Measurements from ENCODE around the gene HDAC4.

HDAC4 gene

DNA sequence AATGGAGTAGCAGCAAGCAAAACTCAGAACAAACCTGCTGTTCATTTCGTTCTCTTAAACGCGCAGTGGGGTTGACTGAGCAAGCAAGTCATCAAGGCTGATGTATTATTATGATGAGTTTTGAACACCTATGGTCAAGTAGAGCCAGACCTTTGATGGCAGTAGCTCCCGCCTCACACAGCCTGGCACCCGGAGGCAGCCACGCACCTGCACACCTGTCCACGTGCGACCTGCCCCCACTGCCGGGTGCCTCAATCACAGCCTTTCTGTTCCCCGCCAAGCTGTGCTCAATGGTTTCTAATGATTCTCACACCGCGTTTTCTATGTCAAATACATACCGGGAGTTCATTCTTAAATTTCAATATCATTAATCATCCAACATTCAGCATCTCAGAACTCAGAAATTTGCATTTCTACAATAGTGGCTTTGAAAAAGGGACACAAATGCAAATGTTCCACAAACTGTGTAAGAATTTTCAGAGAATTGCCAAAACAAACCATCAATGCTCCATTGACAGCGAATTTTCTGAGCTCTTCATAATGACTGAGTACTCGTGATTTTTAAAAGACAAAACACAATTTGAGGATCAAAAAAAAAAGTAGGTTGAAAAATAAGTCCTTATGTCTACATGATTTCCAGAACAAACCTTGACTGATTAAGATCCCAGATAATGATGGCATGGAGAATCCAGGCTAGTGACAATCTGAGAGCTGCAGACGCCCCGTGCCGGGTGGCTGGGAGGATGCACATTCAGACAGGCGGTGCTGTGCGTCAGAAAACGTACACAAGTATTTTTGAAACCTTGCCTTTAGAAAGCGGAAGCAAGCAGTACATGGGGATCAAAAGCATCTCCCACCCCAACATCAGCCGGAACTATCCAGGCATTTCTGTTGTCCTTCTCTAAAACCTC lies 56.6 kb downstream of the HDAC4 start:
- no peak for DNase-seq

DNA sequence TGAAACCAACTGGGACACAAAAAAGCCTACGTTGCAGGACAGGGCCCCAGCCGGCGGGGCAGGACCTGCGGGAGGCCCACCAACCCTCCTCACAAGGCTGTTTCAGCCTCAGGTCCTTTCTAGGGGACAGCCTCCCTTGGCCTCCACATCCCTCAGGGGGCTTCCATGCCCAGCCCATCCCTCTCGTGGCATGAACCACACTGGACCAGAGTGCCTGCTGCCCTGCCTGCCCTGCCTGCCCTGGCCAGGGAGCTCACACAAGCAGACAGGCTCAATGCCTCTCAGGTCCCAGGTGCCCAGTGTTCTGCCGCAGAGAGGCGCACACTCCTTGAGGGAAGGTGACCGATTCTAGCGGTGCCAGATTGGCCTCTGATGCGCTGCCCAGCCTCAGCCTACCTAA lies 57.4 kb downstream of the HDAC4 start:
- no peak for DNase-seq

DNA sequence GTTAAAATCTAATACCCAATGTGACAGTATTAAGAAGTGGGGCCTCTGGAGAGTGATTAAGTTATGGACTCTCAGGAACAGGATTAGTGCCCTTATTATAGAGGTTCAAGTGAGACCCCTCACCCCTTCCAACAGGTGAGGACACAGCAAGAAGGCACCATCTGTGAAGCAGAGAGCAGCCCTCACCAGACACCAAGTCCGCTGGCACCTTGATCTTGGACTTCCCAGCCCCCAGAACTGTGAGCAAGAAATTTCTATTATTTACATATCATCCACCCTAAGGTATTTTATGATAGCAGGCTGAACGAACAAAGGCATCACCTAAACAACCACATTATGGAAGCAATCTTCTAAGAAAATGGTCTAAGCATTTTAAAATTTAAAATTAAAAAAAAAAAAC lies 59.0 kb downstream of the HDAC4 start:
- no peak for DNase-seq

GRCh38 chr2:239341146-239341732 lies 59.6 kb downstream of the HDAC4 start:
- DNase-seq: no peak

- peak; percentile 38 for DNase-seq
Observed at GRCh38 chr2:239339726-239340601, 60.9 kb downstream of the HDAC4 start.

- DNase-seq: no peak
Observed at GRCh38 chr2:239339241-239339640, 61.6 kb downstream of the HDAC4 start.

DNA sequence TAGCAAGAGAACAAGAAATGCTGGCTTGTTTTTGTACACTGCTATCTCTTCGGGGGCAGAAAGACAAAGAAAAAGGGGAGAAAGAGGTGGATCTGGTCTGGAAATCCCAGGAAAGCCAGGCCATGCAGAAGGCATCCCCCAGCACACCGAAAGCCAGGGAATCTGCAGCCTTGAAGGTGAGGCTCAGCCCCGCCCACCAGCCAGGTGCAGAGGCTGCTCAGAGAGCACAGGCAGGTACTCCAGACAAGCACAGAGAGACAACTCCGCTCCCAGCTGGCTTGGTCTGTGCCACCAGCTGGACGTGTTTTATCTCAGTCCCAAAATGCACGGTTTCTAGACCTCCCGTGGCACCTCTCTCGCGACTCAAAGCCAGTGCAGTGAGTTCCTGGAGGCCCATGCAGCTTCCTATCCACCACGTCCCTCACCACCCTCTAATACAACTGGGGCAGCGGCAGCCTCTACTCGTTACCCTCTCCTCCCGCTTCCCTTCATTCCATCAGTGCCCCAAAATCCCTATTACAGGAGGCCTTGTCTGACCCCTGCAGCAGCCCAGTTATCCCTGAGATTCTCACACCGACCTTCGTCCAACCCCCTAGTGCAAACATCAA lies 62.8 kb downstream of the HDAC4 start:
- DNase-seq: no peak

DNA sequence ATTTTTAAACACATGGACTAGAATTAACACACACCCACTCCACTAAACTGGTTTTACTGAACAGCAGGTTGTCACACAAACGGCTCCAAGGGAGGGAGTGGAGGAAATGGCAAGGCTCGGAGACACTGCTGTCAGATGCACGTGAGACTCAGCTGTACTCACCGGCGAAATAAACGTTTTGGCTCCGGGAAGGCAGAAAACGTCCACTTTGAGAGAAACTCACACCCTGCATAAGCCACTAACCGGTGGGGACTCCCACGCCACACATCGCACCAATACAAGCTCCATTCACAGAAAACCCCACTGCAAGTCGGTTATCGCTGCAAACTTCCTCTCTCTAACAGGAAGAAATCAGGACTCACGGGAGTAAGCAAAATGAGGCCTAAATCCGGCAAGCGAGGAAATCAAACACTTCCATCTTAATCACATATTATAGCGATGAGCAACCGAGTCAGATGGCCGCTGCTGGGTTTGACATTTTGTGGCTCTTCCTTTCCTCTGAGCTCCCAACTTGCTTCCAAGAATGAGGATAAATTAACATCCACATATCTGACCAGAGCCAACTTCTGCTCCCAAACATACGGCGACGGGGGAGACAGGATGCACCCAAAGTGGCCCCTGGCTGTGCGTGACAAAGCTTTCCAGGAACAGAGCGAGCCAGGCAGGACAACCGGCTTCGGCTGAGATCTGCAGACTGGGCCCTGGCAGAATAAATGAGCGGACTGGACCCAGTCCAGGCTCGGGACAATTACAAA lies 63.5 kb downstream of the HDAC4 start:
- DNase-seq: no peak

- no peak for DNase-seq
Observed at GRCh38 chr2:239331560-239331959, 69.3 kb downstream of the HDAC4 start.

- DNase-seq: no peak
Observed at GRCh38 chr2:239330836-239331235, 70.0 kb downstream of the HDAC4 start.

DNA sequence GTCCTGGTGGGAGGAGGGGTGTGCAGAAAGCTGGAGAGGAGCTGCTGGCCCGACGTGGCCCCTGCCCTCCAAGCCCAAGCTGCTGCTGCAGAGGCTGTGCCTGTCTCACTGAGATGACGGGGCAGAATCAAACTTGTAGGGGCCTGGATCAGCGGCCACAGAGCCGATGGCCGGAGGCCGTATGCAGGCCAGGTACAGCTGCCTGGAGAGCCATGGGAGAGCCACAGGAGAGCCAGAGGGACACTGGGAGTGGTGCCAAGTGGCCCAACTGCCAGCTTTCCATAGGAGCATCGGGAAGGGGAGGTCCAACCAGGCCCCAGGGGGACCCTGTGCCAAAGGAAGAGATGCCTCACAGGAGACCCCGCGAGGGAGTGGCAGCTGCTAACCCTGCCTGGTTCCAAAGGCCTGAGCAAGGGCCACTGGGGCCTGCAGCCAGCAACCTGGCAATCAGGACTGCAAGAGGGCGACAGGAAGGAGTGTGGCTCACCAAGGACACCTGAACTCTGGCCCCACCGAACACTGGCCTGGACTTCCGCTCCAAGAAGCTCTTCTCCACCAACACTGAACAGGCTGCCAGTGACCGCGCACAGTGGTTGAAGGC lies 70.7 kb downstream of the HDAC4 start:
- no peak for DNase-seq

GRCh38 chr2:239329284-239329971 lies 71.4 kb downstream of the HDAC4 start:
- DNase-seq: no peak

DNA sequence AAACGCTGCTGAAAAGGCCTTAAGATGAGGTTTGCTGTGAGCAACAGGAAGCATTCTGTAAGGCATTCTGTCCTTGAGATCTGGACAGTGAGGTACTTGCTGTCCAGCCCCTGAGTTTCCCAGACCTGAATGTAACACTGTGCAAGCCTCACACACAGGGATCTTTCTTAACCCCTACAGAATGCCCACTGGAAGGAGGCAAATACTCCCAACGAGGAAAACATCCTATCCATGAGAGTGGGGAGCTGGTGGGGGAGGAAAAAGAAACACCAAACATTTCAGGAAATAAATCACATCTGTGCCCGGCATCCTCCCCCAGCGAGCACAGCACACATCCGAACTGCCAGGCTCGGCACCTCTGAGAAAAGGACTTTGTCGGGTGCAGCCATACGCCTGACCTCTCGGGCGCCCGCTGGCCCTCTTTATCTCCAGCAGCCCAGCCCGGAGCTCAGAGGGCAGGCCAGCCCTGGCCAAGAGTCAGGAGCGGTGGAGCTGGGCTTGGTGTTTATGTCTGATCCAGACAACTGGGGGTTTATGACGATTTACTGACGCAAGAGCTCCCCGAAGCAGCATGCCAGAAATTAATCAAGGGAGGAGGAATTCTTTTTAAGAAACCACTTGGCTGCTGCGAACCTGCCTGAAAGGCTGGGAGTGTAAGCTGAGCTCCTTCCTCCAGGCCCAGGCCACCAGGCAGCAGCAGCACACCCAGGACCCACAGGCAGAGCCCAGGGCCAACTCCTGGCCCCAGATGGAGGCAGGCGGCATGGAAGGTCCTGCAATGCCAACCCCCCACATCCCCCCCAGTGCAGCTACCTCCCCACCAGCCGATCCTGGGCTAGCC lies 72.2 kb downstream of the HDAC4 start:
- no peak for DNase-seq

DNA sequence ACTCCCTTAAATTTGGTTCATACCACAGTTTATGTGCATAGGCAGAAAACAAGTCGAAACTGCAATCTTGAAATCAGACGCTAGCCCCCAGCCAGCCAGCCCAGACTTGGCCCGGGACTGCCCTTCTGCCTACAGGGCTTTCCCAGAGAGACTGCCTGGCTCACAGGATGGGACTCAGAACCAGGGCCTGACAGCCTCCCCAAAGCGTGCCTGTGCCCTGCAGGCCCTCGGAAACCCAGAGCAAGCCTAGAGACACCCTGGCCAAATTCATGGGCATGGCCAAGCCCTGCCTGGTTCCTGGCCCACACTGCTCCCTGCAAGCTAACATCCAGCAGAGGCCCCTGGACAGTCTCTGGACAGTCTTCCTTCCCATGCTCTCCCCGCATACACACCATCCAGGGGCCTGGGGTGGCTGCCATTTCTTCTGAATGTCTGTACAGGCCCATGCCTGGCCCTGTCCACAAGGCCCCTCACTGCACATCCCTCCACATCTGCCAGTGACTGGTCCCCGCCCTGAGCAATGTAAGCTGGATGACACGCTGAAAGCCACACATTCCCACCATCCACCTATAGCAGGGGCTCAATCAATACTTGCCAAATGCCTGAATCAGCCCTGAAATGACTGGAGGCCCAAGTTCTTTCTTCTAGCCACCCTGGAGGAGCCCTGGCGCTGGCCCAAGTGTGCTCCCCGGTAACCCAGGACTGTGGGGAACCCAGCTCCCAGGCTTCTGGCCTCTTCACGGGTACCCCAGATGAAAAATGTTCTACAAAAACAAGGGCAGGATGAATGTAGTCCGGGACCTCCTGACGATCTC lies 73.1 kb downstream of the HDAC4 start:
- DNase-seq: no peak

DNA sequence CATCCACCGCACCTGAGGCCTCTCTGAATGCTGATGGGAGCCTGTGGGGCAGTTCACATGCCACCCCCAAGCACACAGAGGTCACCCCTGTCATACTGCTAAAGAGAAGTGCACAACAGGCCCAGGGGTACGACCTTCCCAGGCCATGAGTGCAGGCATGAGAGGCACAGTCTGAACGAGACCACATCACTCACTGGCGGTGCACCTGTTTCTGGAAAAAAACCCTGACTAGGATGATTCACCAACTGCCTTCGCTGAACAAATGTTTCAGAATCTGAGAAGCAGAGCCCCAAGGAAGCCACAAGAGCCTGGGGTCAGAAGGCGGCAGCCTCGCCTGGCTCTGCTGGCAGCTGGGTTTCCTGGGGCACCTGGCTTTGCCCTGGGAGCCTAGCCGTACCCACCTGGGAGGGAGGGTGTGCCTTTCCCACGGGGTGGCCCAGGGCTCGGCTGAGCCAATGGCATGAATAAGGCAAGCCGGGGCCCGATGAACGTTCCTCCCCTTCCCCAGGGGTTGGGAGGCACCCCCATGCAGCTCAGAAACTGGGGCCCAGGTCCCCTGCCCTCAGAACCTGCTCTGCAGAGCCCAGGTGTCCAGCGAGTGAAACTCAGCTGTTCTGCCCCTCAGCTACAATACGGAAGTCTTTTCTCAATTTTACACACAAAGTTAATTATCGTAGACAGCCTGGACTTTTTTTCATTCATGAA lies 73.8 kb downstream of the HDAC4 start:
- peak; percentile 73 for DNase-seq

DNA sequence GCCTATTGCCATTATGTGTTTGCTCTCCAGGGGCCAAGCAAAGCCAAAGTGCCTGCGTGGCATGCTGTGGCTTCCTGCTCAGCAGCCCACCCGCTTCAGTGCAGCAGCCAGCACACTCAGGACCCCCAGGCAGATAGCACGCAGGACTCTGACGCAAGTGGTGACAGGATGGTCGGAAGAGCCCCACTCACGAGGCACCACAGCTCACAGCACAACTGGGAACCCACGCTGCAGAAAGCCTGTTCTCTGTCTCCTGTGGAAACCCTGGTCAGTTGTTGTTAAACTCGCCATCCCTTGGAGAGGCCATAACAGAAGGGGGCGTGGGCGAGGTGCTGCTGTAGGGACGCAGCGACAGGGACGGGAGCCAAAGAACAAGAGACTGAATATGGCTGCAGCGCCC lies 76.4 kb downstream of the HDAC4 start:
- DNase-seq: no peak

- DNase-seq: no peak
Observed at GRCh38 chr2:239323447-239323846, 77.4 kb downstream of the HDAC4 start.

GRCh38 chr2:239322416-239323086 lies 78.3 kb downstream of the HDAC4 start:
- peak; percentile 51 for DNase-seq
